Type B pancreatic cell (in vitro differentiated cells): ENCODE data around the gene NAXE. TPM values are rescaled to one million over a fixed set of nuclear protein-coding genes. Genes with fewer than 3 reads are reported as not detected.

Experiments used
- DNase-seq: peaks from one replicate; pipeline ENCODE4 v3.0.0; 2021; ENCODE audit warnings: mixed read lengths; ENCODE audit not compliant: unreplicated experiment; ENCODE audit errors: extremely low spot score
- H3K27ac Mint-ChIP-seq: 2 replicates; pipeline ENCODE4 v1.8.0; 2021; ENCODE audit warnings: mild to moderate bottlenecking, mixed read lengths
- H3K27me3 Mint-ChIP-seq: 2 replicates; pipeline ENCODE4 v1.8.0; 2021; ENCODE audit warnings: mixed read lengths
- H3K36me3 Mint-ChIP-seq: 2 replicates; pipeline ENCODE4 v1.8.0; 2021; ENCODE audit warnings: mixed read lengths
- H3K4me1 Mint-ChIP-seq: one replicate; pipeline ENCODE4 v1.8.0; 2021; ENCODE audit warnings: mixed read lengths; ENCODE audit not compliant: unreplicated experiment
- H3K4me3 Mint-ChIP-seq: 2 replicates; pipeline ENCODE4 v1.8.0; 2021; ENCODE audit warnings: mild to moderate bottlenecking, mixed read lengths
- H3K9me3 Mint-ChIP-seq: 2 replicates; pipeline ENCODE4 v1.8.0; 2021; ENCODE audit warnings: mixed read lengths
- total RNA-seq: library from RNA; stranded (reverse); gene quantifications from 2 replicates; pipeline ENCODE4 v1.2.1, GENCODE V29; 2021; ENCODE audit warnings: low replicate concordance
- TF ChIP-seq, protein P1 (sequence below): fragments of 200-600 bp; sonication (generic); conservative IDR thresholded peaks from 2 replicates; pipeline ENCODE4 v1.5.0; 2021; ENCODE audit warnings: antibody characterized with exemption, mild to moderate bottlenecking

NAXE gene
- total RNA-seq, 1 donor from 2014 or later = 98.4 TPM

DNA sequence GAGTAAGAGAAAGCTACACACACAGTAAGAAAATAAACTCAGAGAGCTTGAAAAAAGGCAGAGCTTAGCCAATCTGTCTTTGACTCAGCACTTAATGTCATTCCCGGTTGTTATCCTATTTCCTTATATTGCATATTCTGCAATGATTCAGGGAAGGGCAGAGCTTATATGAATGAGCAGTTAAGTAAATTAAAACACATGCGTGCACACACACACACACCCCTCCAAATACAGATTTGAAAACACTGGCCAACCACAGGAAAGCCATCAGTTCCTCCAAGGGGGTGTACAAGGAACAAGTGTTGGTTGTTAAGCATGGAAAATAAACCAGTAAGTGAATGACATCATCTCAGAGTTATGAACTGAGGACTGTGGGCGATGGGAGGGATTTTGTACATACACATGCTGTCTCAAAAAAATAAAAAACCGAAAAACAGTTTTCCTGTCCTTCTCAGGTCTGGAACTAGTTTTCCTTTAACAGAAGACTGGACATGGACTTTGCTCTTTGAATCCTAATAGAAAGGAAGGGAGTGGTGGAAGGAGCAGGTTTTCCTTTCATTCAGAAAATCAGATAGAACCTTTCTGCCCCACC is 20.2 kb upstream of the NAXE start:
- Mint-ChIP-seq H3K27me3 (peaks cover 14% of the 10 kb centered on the region), H3K36me3 (peaks cover 11% of the 10 kb centered on the region)
- DNase-seq = no peak

DNA sequence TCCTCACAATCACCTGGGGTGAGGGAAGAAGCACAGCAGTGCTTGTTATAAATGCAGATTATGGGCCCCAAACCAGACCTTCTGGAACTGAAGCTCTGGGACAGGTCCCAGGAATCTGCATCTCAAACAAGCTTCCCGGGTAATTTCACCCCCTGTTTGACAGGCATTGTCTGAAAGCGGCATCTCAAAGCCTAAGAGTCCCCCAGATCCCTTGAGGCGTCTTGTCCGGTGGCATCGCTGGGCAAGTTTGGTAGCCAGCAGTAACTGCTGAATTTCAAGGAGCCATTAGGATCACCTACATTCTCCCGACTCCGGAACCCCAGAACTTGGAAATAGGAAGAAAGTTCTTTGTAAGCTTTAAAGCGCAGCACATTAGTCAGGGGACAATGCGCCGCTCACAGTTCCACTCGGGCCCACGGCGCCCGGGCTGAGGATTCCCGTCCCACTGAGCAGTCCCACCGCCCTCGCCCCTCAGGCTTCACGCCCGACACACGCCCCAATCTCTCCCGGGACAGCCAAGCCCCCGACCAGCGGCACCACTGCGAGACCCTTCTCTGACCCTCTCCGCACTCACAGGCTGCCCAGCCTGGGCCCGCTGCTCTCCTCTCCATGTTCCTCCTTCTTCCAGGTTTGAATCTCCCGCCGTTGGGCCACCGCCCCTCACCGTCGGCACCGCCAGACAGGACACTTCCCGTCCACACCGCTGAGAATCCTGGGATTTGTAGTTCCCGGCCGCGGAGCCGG is 19.5 kb upstream of the NAXE start, which contains the start of gene IQGAP3:
TSS of gene IQGAP3 (minus strand) at position 647 of the 744 bp plus-strand sequence. CDS start at position 611, 36 bp downstream.
- TF ChIP-seq, protein P1, sequence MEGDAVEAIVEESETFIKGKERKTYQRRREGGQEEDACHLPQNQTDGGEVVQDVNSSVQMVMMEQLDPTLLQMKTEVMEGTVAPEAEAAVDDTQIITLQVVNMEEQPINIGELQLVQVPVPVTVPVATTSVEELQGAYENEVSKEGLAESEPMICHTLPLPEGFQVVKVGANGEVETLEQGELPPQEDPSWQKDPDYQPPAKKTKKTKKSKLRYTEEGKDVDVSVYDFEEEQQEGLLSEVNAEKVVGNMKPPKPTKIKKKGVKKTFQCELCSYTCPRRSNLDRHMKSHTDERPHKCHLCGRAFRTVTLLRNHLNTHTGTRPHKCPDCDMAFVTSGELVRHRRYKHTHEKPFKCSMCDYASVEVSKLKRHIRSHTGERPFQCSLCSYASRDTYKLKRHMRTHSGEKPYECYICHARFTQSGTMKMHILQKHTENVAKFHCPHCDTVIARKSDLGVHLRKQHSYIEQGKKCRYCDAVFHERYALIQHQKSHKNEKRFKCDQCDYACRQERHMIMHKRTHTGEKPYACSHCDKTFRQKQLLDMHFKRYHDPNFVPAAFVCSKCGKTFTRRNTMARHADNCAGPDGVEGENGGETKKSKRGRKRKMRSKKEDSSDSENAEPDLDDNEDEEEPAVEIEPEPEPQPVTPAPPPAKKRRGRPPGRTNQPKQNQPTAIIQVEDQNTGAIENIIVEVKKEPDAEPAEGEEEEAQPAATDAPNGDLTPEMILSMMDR = no peak
- peaks cover 19% of the 10 kb centered on the region for H3K4me1 Mint-ChIP-seq
- peak within 1 kb of the TSS; percentile 89 for H3K27ac Mint-ChIP-seq
- peaks cover 14% of the 10 kb centered on the region for H3K27me3 Mint-ChIP-seq
- no peaks in the 10 kb centered on the region for H3K9me3 Mint-ChIP-seq
- H3K36me3 Mint-ChIP-seq = peaks cover 10% of the 10 kb centered on the region
- peak within 1 kb of the TSS; percentile 99 for H3K4me3 Mint-ChIP-seq
- DNase-seq = peak; percentile 89

More for the DNA sequence above, 20.2 kb upstream of the NAXE start:
- Mint-ChIP-seq H3K27ac (peak overlapping the region; percentile 89), H3K4me1 (peaks cover 19% of the 10 kb centered on the region), H3K9me3 (no peaks in the 10 kb centered on the region), H3K4me3 (peak overlapping the region; percentile 99)
- TF ChIP-seq, protein P1 = no peak

DNA sequence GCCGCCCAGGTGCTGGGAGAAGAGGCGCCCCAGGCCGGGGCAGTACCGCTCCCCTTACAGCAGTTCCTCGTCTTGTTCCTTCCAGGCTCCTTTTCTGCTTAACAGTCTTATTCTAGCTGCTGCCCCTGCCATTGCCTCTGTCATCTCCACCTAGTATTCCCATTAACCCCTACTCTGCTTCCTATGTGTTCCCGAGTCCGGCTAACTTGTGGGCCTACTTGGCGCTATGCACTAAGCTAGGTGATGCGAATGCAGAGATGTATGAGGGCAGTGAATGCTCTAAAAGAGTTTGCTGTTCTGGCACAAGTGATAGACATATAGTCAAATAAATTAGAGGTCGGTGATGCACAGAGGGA is 18.9 kb upstream of the NAXE start:
- H3K27me3 Mint-ChIP-seq = peaks cover 14% of the 10 kb centered on the region
- no peaks in the 10 kb centered on the region for H3K9me3 Mint-ChIP-seq
- H3K4me1 Mint-ChIP-seq = peaks cover 22% of the 10 kb centered on the region
- DNase-seq = no peak
- peaks cover 4% of the 10 kb centered on the region for H3K36me3 Mint-ChIP-seq
- TF ChIP-seq, protein P1 = no peak
- H3K27ac Mint-ChIP-seq = peak overlapping the region; percentile 89
- H3K4me3 Mint-ChIP-seq = peak overlapping the region; percentile 99

DNA sequence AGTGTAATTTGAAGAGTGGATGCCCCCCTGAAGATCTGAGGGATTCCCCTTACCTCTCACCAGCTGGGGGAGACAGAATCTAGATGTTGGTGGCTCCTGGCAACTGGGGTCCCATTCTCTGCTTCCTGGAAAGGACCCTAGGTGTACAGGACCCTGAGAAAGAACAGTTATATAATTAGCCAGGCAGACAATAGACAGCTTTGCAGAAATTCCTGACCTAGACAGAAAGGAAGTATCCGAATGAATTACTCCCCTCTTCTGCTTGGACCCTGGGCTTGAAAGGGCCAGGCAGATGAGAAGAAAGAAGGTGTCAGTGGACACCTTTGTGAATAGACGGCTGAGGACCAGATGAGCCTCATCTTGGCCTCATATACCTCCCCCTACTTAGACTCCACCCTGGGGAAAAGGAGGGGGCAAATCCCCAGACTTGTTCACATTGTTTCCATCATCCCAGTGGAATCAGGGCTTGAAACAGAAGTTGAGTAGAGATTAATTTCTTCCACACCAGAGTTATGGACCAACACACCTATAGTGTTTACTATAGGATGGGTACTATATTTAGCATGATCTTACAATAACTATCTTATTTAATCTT is 17.4 kb upstream of the NAXE start:
- H3K4me1 Mint-ChIP-seq = peaks cover 28% of the 10 kb centered on the region
- TF ChIP-seq, protein P1 = no peak
- no peak for DNase-seq
- no peak overlapping the region for H3K4me3 Mint-ChIP-seq
- H3K27me3 Mint-ChIP-seq = peaks cover 14% of the 10 kb centered on the region
- H3K36me3 Mint-ChIP-seq = peaks cover 3% of the 10 kb centered on the region
- H3K9me3 Mint-ChIP-seq = no peaks in the 10 kb centered on the region
- H3K27ac Mint-ChIP-seq = no peak overlapping the region

DNA sequence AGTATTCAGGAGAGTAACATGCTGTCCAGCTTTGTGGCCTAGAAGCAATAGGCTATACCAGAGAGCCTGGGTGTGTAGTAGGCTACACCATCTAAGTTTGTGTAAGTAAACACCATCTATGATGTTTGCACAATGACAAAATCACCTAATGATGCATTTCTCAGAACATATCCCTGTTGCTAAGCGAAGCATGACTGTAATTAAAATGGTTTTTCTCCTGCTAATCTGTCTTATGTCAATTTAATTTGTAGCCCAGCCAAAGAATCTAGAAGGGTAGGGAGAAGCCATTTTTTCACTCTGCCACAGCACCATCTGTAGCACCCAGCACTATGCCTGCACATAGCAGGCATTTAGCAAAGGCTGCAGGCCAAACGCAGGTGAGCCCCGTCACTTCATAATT is 14.0 kb upstream of the NAXE start:
- TF ChIP-seq, protein P1 = no peak
- Mint-ChIP-seq H3K27me3 (peaks cover 18% of the 10 kb centered on the region), H3K4me3 (no peak overlapping the region), H3K9me3 (no peaks in the 10 kb centered on the region), H3K27ac (no peak overlapping the region), H3K4me1 (peaks cover 10% of the 10 kb centered on the region), H3K36me3 (no peaks in the 10 kb centered on the region)
- no peak for DNase-seq
